Breast epithelium (tissue), 4 donors: ENCODE results near the gene BMAL1. TPM values are rescaled to one million over a fixed set of nuclear protein-coding genes. Genes with fewer than 3 reads are reported as not detected.

Experiments used
- DNase-seq, 2 donors: peaks; one replicate each; pipeline ENCODE4 v3.0.0-alpha.2; 2019; ENCODE audit warnings: low spot score in 2 of 2
- H3K27ac ChIP-seq, 2 donors: fragments of 200-600 bp; sonication (generic) in 1 of 2; one replicate each; pipeline ENCODE4 v1.5.1; 2016 to 2019; ENCODE audit warnings: mild to moderate bottlenecking in 1 of 2
- H3K27me3 ChIP-seq, 2 donors: fragments of 200-600 bp; sonication (generic) in 1 of 2; one replicate each; pipeline versions ENCODE4 v1.5.1 to v1.6.0; 2017 to 2019; ENCODE audit warnings: control low read depth in 1 of 2, mild to moderate bottlenecking in 1 of 2
- H3K36me3 ChIP-seq: fragments of 200-600 bp; one replicate; pipeline ENCODE4 v1.5.1; 2019
- H3K4me1 ChIP-seq, 2 donors: fragments of 200-600 bp; sonication (generic); one replicate each; pipeline ENCODE4 v1.5.1; 2016 to 2019; ENCODE audit warnings: control low read depth in 1 of 2
- H3K4me3 ChIP-seq, 3 donors: fragments of 200-600 bp; sonication (generic); 1 replicate in 2 of 3; 2 replicates in 1 of 3; pipeline ENCODE4 v1.5.1; 2016 to 2019; ENCODE audit warnings: mild to moderate bottlenecking in 3 of 3, moderate library complexity in 2 of 3
- H3K9me3 ChIP-seq, 2 donors: fragments of 200-600 bp; sonication (generic) in 1 of 2; one replicate each; pipeline ENCODE4 v1.5.1; 2016 to 2019; ENCODE audit warnings: control low read depth in 1 of 2
- POLR2A ChIP-seq: fragments of 450-650 bp; IDR thresholded peaks from one replicate; pipeline ENCODE4 v1.6.1; 2016; ENCODE audit warnings: antibody characterized with exemption, mild to moderate bottlenecking, moderate library complexity
- POLR2AphosphoS5 ChIP-seq, 3 donors: sonication (generic); formaldehyde crosslinking; IDR thresholded peaks; one replicate each; pipeline ENCODE4 v1.6.1; 2017; ENCODE audit warnings: antibody characterized with exemption in 3 of 3
- intact Hi-C: fragments of 100-400 bp; cut with DNase I; formaldehyde crosslinking; loops from one replicate; pipeline ENCODE4 v1.15.1; 2023; ENCODE audit warnings: low total_unique reads
- total RNA-seq, 3 donors: library from RNA; depleted of rRNA; stranded (reverse); fragments of >200 nt; gene quantifications; one replicate each; pipeline ENCODE4 v1.1.0, GENCODE V29; 2016
- TF ChIP-seq, protein P1 (sequence below), 3 donors: fragments of 450-650 bp; IDR thresholded peaks; one replicate each; pipeline ENCODE4 v1.5.1; 2016 to 2017; ENCODE audit warnings: antibody characterized with exemption in 3 of 3, mild to moderate bottlenecking in 3 of 3, moderate library complexity in 3 of 3

The BMAL1 gene
- total RNA-seq, 3 donors from 2014 or later = 42.0 to 57.5 (median 48.8) TPM

DNA sequence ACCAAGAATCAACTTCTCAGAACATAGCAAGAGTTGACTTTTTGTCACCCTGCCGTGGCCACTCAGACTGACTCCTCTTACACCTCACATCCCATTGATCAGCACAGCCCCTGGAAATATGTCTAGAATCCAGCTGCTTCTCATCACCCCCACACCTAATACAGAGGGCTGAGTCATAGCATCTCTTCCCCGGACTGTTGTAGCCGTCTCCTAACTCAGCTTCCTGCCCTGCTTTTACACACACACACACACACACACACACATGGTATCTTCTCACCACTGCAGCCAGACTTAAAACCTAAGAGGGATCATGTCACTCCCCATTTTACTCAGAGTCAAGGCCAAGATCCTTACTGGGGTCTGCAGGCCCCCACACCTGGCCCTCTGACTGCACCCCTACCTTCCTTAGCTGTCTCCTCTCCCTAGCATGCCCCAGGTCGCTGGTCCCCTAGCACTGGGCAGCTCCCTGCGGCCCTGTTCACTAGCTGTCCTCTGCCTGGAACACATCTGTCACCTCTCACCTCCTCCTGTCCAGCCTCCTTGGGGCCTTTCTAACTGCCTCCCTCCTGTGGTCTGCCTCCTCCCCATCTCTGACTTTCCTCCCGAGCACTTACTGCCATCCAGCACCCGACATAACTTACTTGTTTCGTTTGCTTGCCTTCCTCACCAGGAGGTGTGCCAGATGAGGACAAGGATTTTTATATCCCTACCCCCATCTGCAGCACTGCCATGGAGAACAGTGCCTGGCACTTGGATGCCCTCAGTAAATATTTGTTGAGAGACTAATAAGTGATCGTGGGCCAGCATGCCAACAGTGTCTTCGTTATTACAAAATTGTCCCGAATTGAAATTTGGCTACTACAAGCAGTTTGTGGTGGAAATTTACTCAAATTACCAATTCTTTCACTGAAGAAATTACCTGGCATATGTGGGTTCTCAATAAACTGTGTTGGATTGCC lies 61.9 kb downstream of the BMAL1 start:
- no peak overlapping the region for H3K4me3 ChIP-seq
- TF ChIP-seq, protein P1, sequence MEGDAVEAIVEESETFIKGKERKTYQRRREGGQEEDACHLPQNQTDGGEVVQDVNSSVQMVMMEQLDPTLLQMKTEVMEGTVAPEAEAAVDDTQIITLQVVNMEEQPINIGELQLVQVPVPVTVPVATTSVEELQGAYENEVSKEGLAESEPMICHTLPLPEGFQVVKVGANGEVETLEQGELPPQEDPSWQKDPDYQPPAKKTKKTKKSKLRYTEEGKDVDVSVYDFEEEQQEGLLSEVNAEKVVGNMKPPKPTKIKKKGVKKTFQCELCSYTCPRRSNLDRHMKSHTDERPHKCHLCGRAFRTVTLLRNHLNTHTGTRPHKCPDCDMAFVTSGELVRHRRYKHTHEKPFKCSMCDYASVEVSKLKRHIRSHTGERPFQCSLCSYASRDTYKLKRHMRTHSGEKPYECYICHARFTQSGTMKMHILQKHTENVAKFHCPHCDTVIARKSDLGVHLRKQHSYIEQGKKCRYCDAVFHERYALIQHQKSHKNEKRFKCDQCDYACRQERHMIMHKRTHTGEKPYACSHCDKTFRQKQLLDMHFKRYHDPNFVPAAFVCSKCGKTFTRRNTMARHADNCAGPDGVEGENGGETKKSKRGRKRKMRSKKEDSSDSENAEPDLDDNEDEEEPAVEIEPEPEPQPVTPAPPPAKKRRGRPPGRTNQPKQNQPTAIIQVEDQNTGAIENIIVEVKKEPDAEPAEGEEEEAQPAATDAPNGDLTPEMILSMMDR (IDR thresholded peaks at IDR 0.05) = no peak
- TF ChIP-seq POLR2A (no peak), POLR2AphosphoS5 (IDR thresholded peaks at IDR 0.05) (peak in 1 of 3 donors; percentile 11)
- H3K9me3 ChIP-seq = no peaks in the 10 kb centered on the region
- DNase-seq = peak in 1 of 2 donors; percentile 75
- no peaks in the 10 kb centered on the region for H3K36me3 ChIP-seq
- no peaks in the 10 kb centered on the region for H3K27me3 ChIP-seq
- intact Hi-C loops = loop anchor here (5.0 kb wide), 1 partner anchor 132 kb away; no protein-coding TSS in a partner anchor
- H3K27ac ChIP-seq = peak overlapping the region; percentile 72 to 75
- peaks cover 9 to 24% of the 10 kb centered on the region in 2 donors for H3K4me1 ChIP-seq

- intact Hi-C loops = loop anchor here (5.0 kb wide), 1 partner anchor 134 kb away; no protein-coding TSS in a partner anchor
- H3K27me3 ChIP-seq = no peaks in the 10 kb centered on the region
- H3K36me3 ChIP-seq = no peaks in the 10 kb centered on the region
- H3K4me1 ChIP-seq = peaks cover 9 to 24% of the 10 kb centered on the region in 2 donors
- DNase-seq = no peak
- H3K4me3 ChIP-seq = no peak overlapping the region
- TF ChIP-seq POLR2A = no peak
- TF ChIP-seq, protein P1 (IDR thresholded peaks at IDR 0.05) = no peak
- TF ChIP-seq POLR2AphosphoS5 (IDR thresholded peaks at IDR 0.05) = no peak
- peak overlapping the region; percentile 45 to 75 for H3K27ac ChIP-seq
- no peaks in the 10 kb centered on the region for H3K9me3 ChIP-seq
Observed at GRCh38 chr11:13341026-13341425, 63.4 kb downstream of the BMAL1 start.

GRCh38 chr11:13343067-13343466 lies 65.5 kb downstream of the BMAL1 start:
- H3K36me3 ChIP-seq = no peaks in the 10 kb centered on the region
- H3K4me1 ChIP-seq = peaks cover 9 to 19% of the 10 kb centered on the region in 2 donors
- DNase-seq = no peak
- no peak overlapping the region for H3K4me3 ChIP-seq
- no peaks in the 10 kb centered on the region for H3K9me3 ChIP-seq
- H3K27me3 ChIP-seq = no peaks in the 10 kb centered on the region
- H3K27ac ChIP-seq = no peak overlapping the region
- TF ChIP-seq POLR2AphosphoS5 (IDR thresholded peaks at IDR 0.05) = no peak
- intact Hi-C loops = loop anchor here (5.0 kb wide), 1 partner anchor 136 kb away; no protein-coding TSS in a partner anchor

DNA sequence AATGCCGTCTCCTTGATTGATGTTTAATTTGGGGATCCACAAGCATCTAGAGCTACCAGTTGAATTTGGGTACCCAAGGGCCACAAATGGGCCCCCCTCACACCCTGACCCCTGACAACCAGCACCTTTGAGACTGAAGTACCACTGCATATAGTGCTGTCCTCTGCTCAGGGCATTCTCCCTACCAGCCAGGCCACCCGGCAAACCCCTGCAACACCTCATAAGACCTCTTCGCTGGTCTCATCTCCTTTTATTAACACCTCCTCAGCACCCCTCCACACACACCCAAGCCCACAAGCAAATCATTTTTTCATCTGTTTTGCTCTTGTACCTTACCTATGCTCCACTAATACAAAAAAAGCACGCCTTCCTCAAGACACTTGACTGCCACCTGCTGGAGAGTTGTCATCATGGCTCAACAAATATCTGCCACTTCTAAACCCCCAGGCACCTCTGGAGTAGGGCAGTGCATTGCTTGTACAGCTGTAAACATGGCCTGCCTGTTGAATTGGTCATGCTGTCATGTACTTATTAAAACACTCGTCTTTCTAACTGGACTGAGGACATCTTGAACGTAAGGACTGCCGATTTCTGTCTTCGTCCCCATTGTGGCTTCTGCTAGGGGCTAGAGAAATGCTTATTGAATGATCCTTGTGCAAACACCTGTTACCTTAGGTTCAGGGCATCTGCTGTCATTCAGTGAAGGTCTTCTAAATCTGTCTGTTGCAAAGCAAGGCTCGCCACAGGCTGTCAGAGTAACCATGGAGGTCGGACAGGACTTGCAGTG lies 66.5 kb downstream of the BMAL1 start:
- DNase-seq = peak; percentile 76 to 77
- intact Hi-C loops = loop anchor here (5.0 kb wide), 1 partner anchor 137 kb away; no protein-coding TSS in a partner anchor
- TF ChIP-seq POLR2AphosphoS5 (IDR thresholded peaks at IDR 0.05) (peak in 2 of 3 donors; percentile 27 to 54), POLR2A (no peak)
- TF ChIP-seq, protein P1 (IDR thresholded peaks at IDR 0.05) = peak; percentile 68 to 85 (median 77)

GRCh38 chr11:13344818-13345217 lies 67.2 kb downstream of the BMAL1 start:
- no peaks in the 10 kb centered on the region for H3K27me3 ChIP-seq
- TF ChIP-seq, protein P1 (IDR thresholded peaks at IDR 0.05) = no peak
- no peak for TF ChIP-seq POLR2A
- no peak for TF ChIP-seq POLR2AphosphoS5 (IDR thresholded peaks at IDR 0.05)
- intact Hi-C loops = loop anchor here (5.0 kb wide), 1 partner anchor 138 kb away; no protein-coding TSS in a partner anchor

More for the DNA sequence above, 66.5 kb downstream of the BMAL1 start:
- no peak overlapping the region for H3K4me3 ChIP-seq
- no peaks in the 10 kb centered on the region for H3K27me3 ChIP-seq
- no peaks in the 10 kb centered on the region for H3K36me3 ChIP-seq
- H3K27ac ChIP-seq = no peak overlapping the region
- peaks cover 4 to 10% of the 10 kb centered on the region in 2 donors for H3K4me1 ChIP-seq
- no peaks in the 10 kb centered on the region for H3K9me3 ChIP-seq

More at GRCh38 chr11:13344818-13345217, 67.2 kb downstream of the BMAL1 start:
- no peaks in the 10 kb centered on the region for H3K9me3 ChIP-seq
- DNase-seq = no peak
- H3K36me3 ChIP-seq = no peaks in the 10 kb centered on the region
- H3K27ac ChIP-seq = no peak overlapping the region
- no peak overlapping the region for H3K4me3 ChIP-seq
- H3K4me1 ChIP-seq = peaks cover 0 to 3% of the 10 kb centered on the region in 2 donors
